PC-9 (cell line): Measurements from ENCODE around the gene STEAP4.

Experiments
- EZH2 ChIP-seq: fragments of 200-600 bp; sonication (generic); IDR thresholded peaks from 2 replicates; pipeline ENCODE4 v1.8.0; 2017; ENCODE audit warnings: antibody characterized with exemption, low read depth
- TF ChIP-seq, protein P1 (sequence below): fragments of 200-600 bp; sonication (generic); conservative IDR thresholded peaks from 2 replicates; pipeline ENCODE4 v1.6.1; 2017; ENCODE audit warnings: mixed run types, antibody characterized with exemption, mild to moderate bottlenecking, moderate library complexity

DNA sequence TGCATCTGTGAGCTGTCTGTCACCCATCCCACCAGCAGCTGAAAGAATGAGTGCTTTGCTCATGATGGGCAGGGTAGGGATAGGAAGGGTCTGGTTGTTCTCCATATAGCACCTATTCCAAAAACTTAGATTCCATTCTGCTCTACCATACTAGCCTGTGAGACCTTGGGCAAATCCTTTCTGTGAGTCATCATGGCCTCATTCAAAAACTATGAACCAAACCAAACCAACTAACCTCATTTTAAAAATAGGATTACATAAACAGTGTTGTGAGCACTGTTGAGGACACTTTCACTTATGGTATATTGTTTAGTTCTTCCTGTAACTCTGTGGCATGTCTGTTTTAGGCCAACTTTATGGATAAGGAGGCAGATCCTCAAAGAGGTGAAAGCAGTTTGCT, 30.9 kb upstream of the STEAP4 start:
- TF ChIP-seq, protein P1, sequence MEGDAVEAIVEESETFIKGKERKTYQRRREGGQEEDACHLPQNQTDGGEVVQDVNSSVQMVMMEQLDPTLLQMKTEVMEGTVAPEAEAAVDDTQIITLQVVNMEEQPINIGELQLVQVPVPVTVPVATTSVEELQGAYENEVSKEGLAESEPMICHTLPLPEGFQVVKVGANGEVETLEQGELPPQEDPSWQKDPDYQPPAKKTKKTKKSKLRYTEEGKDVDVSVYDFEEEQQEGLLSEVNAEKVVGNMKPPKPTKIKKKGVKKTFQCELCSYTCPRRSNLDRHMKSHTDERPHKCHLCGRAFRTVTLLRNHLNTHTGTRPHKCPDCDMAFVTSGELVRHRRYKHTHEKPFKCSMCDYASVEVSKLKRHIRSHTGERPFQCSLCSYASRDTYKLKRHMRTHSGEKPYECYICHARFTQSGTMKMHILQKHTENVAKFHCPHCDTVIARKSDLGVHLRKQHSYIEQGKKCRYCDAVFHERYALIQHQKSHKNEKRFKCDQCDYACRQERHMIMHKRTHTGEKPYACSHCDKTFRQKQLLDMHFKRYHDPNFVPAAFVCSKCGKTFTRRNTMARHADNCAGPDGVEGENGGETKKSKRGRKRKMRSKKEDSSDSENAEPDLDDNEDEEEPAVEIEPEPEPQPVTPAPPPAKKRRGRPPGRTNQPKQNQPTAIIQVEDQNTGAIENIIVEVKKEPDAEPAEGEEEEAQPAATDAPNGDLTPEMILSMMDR, result no peak
- no peak for TF ChIP-seq EZH2
